Fibroblast of pulmonary artery (primary cell): Measurements from ENCODE around the gene CDHR1.

Source experiments
- DNase-seq: peaks from one replicate; pipeline ENCODE4 v3.0.0-alpha.2; 2010; ENCODE audit warnings: low read depth
- H3K4me3 ChIP-seq: replicated peaks from 2 replicates; pipeline ENCODE4 v1.5.1; 2011; ENCODE audit warnings: low read depth, mild to moderate bottlenecking, control low read depth, low read length, moderate library complexity
- TF ChIP-seq, protein P1 (sequence below): IDR thresholded peaks from 2 replicates; pipeline ENCODE4 v1.5.1; 2011; ENCODE audit warnings: mild to moderate bottlenecking, control low read depth, low read length, inconsistent platforms; ENCODE audit errors: missing control alignments

CDHR1 gene

GRCh38 chr10:84156768-84157167 is 37.6 kb upstream of the CDHR1 start:
- TF ChIP-seq, protein P1, sequence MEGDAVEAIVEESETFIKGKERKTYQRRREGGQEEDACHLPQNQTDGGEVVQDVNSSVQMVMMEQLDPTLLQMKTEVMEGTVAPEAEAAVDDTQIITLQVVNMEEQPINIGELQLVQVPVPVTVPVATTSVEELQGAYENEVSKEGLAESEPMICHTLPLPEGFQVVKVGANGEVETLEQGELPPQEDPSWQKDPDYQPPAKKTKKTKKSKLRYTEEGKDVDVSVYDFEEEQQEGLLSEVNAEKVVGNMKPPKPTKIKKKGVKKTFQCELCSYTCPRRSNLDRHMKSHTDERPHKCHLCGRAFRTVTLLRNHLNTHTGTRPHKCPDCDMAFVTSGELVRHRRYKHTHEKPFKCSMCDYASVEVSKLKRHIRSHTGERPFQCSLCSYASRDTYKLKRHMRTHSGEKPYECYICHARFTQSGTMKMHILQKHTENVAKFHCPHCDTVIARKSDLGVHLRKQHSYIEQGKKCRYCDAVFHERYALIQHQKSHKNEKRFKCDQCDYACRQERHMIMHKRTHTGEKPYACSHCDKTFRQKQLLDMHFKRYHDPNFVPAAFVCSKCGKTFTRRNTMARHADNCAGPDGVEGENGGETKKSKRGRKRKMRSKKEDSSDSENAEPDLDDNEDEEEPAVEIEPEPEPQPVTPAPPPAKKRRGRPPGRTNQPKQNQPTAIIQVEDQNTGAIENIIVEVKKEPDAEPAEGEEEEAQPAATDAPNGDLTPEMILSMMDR: no peak
- DNase-seq: peak; percentile 10
- no peak overlapping the region for H3K4me3 ChIP-seq

- DNase-seq: no peak
- H3K4me3 ChIP-seq: no peak overlapping the region
- TF ChIP-seq, protein P1: no peak
Measured at GRCh38 chr10:84158061-84158460, 36.3 kb upstream of the CDHR1 start.

DNA sequence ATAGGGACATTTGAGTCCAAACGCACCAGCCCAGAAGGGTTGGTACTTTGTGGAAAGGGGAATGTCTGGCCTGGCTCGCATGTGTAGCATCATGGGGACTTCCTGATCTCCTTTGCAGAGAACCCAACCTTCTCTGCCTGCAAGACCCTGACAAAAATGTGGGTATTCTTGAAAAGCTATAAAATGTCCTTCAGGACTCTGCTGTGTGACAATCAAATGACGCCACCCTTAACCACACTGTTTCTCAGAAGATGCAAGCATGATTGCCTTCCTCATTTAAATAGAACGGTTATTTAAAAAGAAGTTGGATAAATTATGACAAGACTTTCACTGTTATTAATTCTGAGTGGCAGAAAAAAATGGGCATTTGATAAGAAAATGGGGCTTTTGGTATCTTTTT is 35.8 kb upstream of the CDHR1 start:
- no peak overlapping the region for H3K4me3 ChIP-seq
- DNase-seq: no peak
- TF ChIP-seq, protein P1: no peak

DNA sequence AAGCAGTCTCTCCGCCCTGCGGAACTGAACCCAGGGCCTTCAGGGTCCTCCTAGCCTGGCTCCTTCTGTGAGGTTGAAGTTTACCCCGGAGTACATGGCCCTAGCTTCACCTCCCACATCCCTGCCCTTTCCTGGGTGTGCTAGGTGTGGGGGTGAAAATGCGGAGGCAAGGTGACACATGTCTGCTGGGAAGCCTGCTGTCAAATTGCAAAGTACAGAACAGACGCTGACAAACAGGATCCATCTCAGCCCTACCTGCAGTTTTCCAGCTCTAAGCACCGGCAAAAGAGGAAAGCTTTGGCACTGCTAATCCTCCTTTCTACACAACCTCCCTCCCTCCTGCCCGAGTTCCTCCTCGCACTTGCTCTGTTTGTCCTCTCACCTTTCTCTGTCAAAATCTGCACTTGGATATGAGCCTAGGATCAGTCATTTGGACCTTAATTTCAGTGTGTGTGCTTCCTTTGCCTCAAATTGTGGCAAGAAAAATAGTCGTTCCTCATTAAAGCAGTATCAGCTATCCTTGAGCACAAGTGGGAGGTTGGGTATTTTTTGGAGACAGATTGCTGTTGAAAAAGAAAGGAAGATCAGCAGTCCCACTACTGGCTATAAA is 35.2 kb upstream of the CDHR1 start:
- TF ChIP-seq, protein P1: no peak
- no peak overlapping the region for H3K4me3 ChIP-seq
- DNase-seq: no peak

DNA sequence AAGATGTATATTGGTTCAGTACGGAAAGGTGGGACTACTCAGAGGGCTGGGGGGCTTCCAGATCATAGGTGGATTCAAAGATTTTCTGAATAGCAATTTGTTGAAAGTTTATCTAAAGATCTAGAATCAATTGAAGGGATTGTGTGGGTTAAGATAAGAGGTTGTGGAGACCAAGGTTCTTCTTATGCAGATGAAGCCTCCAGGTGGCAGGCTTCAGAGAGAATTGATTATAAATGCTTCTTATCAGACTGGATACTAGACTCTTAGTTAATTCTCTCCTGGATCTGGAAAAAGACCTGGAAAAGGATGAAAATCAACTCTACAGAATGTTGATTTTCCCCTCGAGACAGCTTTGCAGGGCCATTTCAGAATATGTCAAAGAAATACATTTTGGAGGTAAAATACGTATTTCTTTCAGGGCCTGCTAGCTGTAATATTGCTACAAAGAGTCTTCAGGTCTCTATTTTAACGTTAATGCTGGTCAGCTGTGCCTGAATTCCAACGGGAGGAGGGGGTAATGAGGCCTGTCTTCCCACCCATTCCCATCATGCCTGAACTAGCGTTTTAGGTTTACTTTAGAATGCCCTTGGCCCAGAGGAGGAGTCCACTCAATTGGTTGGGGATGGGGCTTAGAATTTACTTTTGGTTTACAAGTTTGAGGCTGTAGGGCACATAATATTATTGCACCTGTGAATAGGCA is 33.5 kb upstream of the CDHR1 start:
- TF ChIP-seq, protein P1: no peak
- no peak for DNase-seq
- no peak overlapping the region for H3K4me3 ChIP-seq

DNA sequence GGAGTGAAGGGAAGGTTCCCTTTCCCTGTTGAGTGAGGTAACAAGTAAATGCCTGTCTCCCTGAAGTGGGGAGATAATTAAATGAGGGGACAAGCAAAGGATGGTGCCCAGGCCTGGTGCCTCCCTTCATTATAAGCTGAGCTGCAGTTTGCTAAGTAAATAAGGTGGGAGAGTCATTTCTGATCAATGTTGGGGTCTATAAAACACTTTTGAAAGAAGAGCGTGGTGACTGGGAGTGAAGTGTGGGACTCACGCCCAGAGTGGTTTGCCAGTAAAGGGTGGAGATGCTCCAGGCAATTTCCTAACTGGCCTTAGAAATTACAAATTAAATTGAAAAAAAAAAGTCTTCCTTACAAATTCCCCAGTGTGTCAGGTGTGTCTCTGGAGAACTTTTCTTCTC is 30.3 kb upstream of the CDHR1 start:
- TF ChIP-seq, protein P1: no peak
- no peak for DNase-seq
- H3K4me3 ChIP-seq: no peak overlapping the region

GRCh38 chr10:84164442-84164841 is 29.9 kb upstream of the CDHR1 start:
- DNase-seq: no peak
- TF ChIP-seq, protein P1: no peak

More at GRCh38 chr10:84164442-84164841, 29.9 kb upstream of the CDHR1 start:
- H3K4me3 ChIP-seq: no peak overlapping the region
